Erythroblast (primary cell): ENCODE results near the gene PSMD11.

Experiments
- GATA1 ChIP-seq: IDR thresholded peaks from 2 replicates; pipeline ENCODE4 v1.6.1; 2011; ENCODE audit warnings: low read depth, mild to moderate bottlenecking, control low read depth, low read length, moderate library complexity
- POLR2A ChIP-seq: IDR thresholded peaks from 2 replicates; pipeline ENCODE4 v1.6.1; 2011; ENCODE audit warnings: mild to moderate bottlenecking, low read length

DNA sequence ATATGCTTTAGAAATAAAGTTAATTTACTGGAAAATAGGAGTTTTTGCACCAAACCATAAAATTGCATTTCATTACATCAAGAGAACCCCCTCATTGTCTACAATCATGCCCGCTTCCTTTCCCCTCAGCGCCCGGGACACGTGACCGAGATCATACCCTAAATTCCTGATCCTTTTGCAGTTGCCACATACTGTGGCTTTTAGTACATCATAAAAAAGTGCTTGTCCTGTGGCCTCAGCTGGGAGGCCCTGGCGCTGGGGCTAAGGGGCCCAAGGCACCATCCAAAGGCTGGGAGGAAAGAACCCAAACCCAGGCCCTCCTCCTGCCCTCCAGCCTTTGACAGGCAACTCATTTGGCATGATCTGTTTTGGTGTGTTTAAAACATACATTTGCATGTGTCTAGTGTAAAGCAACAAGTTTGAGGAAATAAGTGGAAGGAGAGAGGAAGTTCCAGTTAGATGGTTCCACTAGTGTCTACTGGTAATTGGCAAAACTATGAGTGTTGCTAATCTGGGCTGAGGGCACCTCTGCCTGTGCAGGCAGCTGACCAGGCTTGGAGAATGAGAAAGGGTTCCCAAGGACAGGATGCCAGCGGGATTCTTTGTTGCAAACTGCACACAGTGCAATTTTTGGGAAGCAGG is 48.5 kb downstream of the PSMD11 start:
- no peak for TF ChIP-seq POLR2A
- no peak for TF ChIP-seq GATA1
